ENCODE data around the gene WDR62.

Gene WDR62

GRCh38 chr19:36079389-36079945 is 24.8 kb downstream of the WDR62 start:
- no peak for DNase-seq (ENCODE audit: low spot score)

- no peak for DNase-seq (ENCODE audit: low spot score)
These were observed 26.7 kb downstream of the WDR62 start for GRCh38 chr19:36081385-36081784.

GRCh38 chr19:36081894-36082293 is 27.2 kb downstream of the WDR62 start:
- DNase-seq (ENCODE audit: low spot score): no peak

GRCh38 chr19:36082916-36083315 is 28.2 kb downstream of the WDR62 start:
- no peak for DNase-seq (ENCODE audit: low spot score)

- DNase-seq (ENCODE audit: low spot score): no peak
These were observed 29.7 kb downstream of the WDR62 start for GRCh38 chr19:36084231-36085009.

GRCh38 chr19:36086326-36086725 is 31.6 kb downstream of the WDR62 start:
- DNase-seq (ENCODE audit: low spot score): no peak

- DNase-seq (ENCODE audit: low spot score): no peak
These were observed 35.1 kb downstream of the WDR62 start for GRCh38 chr19:36089847-36090246.

GRCh38 chr19:36090910-36091695 is 36.4 kb downstream of the WDR62 start:
- DNase-seq (ENCODE audit: low spot score): no peak

- DNase-seq (ENCODE audit: low spot score): no peak
These were observed 37.9 kb downstream of the WDR62 start for GRCh38 chr19:36092566-36092965.

GRCh38 chr19:36093146-36093662 is 38.5 kb downstream of the WDR62 start:
- DNase-seq (ENCODE audit: low spot score): no peak

GRCh38 chr19:36093687-36094086 is 39.0 kb downstream of the WDR62 start:
- no peak for DNase-seq (ENCODE audit: low spot score)

- DNase-seq (ENCODE audit: low spot score): no peak
These were observed 42.3 kb downstream of the WDR62 start for GRCh38 chr19:36097036-36097435.

- DNase-seq (ENCODE audit: low spot score): no peak
These were observed 44.6 kb downstream of the WDR62 start for GRCh38 chr19:36099166-36099785.

- no peak for DNase-seq (ENCODE audit: low spot score)
These were observed 45.8 kb downstream of the WDR62 start for GRCh38 chr19:36100476-36100875.

GRCh38 chr19:36101550-36102327 is 47.0 kb downstream of the WDR62 start:
- DNase-seq (ENCODE audit: low spot score): no peak

- DNase-seq (ENCODE audit: low spot score): no peak
These were observed 48.4 kb downstream of the WDR62 start for GRCh38 chr19:36103040-36103626.

- DNase-seq (ENCODE audit: low spot score): no peak
These were observed 49.3 kb downstream of the WDR62 start for GRCh38 chr19:36103842-36104552.

- DNase-seq (ENCODE audit: low spot score): no peak
These were observed 51.7 kb downstream of the WDR62 start for GRCh38 chr19:36106441-36106840.

GRCh38 chr19:36106991-36107390 is 52.3 kb downstream of the WDR62 start:
- DNase-seq (ENCODE audit: low spot score): no peak

- no peak for DNase-seq (ENCODE audit: low spot score)
These were observed 54.0 kb downstream of the WDR62 start for GRCh38 chr19:36108684-36109083.

Measured in hepatic stellate cell (primary cell).